ENCODE measurements around the gene XPA.
A peak's percentile ranks its signal among the peaks of the same experiment; 100 is the strongest.

Gene XPA

DNA sequence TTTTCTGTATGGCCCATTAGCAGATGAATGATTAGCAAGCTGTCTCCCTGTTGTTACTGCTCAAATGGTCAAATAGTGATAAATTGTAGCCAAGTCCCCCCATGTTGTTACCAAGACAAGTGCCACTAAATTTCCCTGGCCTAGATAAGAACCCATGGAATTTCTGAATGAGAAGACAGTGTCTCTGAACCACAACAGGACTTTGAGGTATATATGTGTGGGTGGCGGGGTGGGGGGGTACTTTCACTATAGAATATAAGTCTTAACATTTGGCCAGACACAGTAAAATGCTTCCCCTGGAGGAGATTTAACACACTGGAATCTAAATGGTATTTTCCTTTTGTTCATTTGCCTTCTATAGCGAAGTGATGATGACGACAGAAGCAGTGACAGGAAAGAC lies 28.7 kb downstream of the XPA start:
- intact Hi-C loops (cut with DNase I), result no loop called here

GRCh38 chr9:97666907-97667686 lies 30.0 kb downstream of the XPA start:
- intact Hi-C loops (cut with DNase I), result no loop called here
- DNase-seq, result no peak

More for the DNA sequence above, 28.7 kb downstream of the XPA start:
- no peak for DNase-seq

- no peak for DNase-seq
- intact Hi-C loops (cut with DNase I), result no loop called here
Measured at GRCh38 chr9:97665742-97666141, 31.4 kb downstream of the XPA start.

- no peak for DNase-seq
- intact Hi-C loops (cut with DNase I), result no loop called here
Measured at GRCh38 chr9:97660847-97661246, 36.3 kb downstream of the XPA start.

- peak in 1 of 42 donors; percentile 37 for DNase-seq
- intact Hi-C loops (cut with DNase I), result no loop called here
Measured at GRCh38 chr9:97660340-97660739, 36.8 kb downstream of the XPA start.

DNA sequence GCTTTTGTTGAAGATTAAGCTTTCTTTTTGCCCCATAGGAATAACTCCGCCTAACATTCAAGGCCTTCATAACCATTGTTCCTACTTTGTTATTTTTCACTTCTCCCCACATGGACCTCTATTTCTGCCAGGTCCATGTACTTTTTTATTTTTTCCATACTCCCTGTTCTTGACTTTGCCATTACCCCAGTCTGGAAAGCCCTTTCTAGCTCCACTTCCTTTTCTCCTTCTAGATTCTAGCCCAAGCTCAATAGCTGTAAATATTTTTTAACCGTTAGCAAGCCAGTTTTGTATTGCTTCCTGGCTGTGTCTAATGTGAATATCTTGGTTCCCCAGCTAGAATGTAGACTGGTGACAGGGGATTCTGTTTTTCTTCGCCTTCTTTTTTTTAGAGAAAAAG lies 37.4 kb downstream of the XPA start:
- no peak for DNase-seq
- intact Hi-C loops (cut with DNase I), result no loop called here

- DNase-seq, result no peak
- intact Hi-C loops (cut with DNase I), result no loop called here
Measured at GRCh38 chr9:97658707-97659106, 38.4 kb downstream of the XPA start.

DNA sequence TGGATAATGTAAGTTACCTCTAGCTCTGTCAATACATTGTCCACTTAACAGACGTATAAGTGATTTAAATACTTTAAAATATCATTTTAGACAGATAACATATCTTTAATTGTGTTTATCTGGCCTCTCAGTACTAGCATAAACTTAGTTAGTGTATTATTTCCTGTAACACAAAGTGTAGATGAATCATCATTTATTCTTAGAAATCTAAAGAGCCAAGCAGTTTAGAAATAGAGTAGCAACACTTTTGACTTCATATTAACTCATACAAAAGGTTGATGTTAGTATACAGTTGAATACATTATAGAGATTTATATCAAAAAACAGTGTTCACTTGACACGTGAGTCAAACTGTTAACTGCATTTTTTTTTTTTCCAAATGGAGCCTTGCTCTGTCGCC lies 45.5 kb downstream of the XPA start:
- no peak for DNase-seq
- intact Hi-C loops (cut with DNase I), result no loop called here

DNA sequence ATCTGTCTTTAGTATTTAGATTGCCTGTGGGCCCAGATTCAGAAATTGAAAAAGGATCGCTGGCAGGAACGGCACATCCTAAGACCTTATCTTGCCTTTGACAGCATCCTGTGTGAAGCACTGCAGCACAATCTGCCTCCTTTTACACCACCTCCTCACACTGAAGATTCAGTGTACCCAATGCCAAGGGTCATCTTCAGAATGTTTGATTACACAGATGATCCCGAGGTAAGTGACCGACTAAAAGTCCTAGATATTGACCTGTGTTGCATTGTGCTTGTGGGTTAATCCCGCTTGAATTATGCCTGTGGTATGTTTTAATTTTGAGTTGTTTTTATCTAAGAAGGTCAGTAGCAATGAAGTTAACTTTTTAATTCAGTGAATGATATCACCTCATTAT lies 49.1 kb downstream of the XPA start:
- intact Hi-C loops (cut with DNase I), result no loop called here
- no peak for DNase-seq

- intact Hi-C loops (cut with DNase I), result no loop called here
- no peak for DNase-seq
Measured at GRCh38 chr9:97645720-97646119, 51.4 kb downstream of the XPA start.

DNA sequence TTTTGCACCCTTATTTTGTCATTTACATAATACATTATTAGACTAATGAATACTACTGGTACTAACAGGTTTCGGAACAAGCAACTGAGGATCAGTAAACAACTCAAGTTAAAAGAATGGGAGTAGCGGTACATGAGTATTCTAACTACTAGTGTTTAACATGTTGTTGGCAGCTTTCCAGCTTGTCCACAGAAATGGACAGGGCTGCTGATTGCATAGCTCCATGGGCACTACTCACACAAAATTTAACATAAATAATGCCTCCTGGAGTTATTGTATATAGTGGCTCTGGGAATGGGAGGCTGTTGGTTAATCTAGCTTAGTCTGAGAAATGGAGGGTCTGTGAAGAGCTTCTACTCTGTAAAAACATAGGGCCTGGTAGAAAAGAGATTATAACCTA lies 56.8 kb downstream of the XPA start:
- intact Hi-C loops (cut with DNase I), result no loop called here
- DNase-seq, result no peak

DNA sequence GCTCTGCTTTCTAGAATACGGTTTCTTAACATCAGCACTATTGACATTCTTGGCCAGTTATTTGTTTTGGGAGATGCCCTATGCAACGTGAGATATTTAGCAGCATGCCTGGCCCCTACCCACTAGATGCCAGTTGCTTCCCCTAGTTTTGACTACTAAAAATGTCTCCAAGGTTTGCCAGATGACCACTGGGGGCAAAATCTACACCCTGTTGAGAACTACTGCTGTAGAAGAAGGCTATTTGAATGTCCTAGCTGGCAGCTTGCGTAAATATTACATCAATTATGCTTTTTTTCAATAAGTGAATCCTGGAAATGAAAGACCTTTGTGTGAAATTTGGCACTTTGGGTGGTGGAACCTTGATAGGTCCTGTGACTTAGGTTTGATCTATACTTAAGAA lies 58.5 kb downstream of the XPA start:
- intact Hi-C loops (cut with DNase I), result loop anchor here (10.0 kb wide), 2 partner anchors 56 to 276 kb away; partner anchors contain the start of gene XPA

GRCh38 chr9:97636903-97637302 lies 60.2 kb downstream of the XPA start:
- intact Hi-C loops (cut with DNase I), result loop anchor here (10.0 kb wide), 2 partner anchors 58 to 278 kb away; partner anchors contain the start of gene XPA
- no peak for DNase-seq

More for the DNA sequence above, 58.5 kb downstream of the XPA start:
- no peak for DNase-seq

DNA sequence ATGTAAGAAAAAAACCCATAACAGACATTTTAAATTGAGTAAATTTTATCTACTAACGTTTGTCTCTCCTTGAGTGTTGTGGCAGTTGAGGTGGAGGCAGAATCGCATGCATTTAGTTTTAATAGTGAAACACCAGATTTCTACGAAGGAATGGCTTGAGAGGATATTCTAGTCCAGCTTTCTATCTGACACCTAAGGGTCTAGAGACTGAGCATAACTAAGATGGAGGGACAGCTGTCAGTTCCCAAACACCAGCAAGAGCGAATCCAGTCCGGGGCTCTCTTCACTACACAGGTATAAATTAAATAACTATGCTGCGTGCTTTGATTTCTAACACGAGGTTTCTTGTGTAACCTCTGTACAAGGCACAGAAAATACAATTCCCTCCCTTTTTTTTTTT lies 62.1 kb downstream of the XPA start:
- intact Hi-C loops (cut with DNase I), result loop anchor here (10.0 kb wide), 2 partner anchors 60 to 280 kb away; partner anchors contain the start of gene XPA

DNA sequence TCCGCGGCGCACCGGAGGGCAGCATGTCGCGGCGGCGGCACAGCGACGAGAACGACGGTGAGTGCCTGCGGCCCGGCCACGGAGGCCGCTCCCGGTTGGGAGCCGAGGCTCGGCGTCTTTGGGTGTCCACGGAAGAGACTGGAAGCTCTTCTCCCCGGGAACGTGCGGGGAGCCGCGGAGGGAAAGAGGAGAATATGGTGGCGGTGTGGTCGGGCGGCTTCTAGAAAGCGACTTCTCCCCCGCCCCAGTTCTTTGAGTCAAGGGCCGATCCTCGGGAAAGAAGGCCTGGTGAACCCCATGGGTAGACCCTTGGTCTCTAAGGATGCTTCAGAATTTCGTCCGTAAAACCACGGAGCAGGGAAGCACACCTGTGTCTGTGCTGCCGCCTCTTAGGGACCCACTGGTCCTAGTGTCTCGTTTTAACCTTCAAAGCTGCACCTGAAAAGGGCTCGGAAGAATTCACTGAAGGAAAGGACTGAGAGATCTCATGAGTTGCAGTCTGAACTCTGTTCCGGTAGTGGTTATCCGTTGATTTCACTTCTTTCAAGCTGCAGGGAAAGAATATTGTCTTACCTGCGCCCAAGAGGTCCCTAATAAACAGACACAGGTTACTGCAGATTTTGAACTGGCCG lies 63.2 kb downstream of the XPA start:
- DNase-seq, result peak in 1 of 42 donors; percentile 4
- intact Hi-C loops (cut with DNase I), result loop anchor here (10.0 kb wide), 2 partner anchors 61 to 281 kb away; partner anchors contain the start of gene XPA

More for the DNA sequence above, 62.1 kb downstream of the XPA start:
- DNase-seq, result no peak

DNA sequence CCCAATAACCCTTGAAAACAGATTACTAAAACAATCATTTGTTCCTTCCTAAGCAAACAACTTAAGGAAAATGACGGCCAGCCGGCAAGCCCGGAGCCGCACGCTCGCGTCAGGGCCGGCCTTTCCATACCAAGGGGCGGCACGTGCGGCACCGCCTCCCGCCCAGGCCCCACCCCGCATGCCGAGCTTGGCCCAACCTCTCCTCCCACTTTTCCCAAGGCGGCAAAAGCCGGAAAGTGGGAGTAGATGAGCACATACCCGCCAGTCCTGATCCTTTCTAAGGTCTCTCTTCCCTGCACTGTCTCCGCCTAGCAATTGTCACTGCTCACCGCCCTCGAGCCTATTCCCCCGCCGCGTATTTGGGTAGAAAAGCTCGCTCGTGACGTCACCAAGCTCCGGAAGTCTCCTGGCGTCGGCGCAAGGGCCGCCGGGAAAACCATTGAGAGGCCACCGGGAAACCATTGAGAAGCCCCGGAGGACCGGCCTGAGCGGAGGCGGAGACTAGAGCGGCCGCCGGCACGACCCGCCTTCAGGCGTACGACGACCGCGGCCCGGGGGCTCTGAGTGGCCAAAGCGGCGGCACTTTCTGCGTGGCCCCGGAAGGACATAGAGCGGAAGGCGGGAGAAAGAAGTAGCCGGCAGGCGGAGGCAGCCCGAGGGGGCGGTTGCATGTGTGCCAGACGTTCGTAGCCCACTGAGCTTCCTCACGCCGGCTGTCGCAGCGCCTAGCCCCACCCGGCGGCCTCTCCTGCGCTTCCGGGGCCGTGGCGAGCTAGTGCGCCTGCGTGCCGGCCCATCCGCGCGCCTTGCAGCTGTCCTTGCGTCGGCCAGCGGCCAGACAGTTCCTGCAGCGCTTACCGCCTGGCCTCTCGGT lies 63.9 kb downstream of the XPA start, which contains the start of the genes NCBP1 and TSTD2:
TSS of gene NCBP1 (plus strand) at position 837 of the 874 bp plus-strand sequence. CDS start 61 bp downstream, outside the sequence.
TSS of gene TSTD2 (minus strand) at position 384 of the 874 bp plus-strand sequence. CDS start 5,806 bp downstream, outside the sequence.
- intact Hi-C loops (cut with DNase I), result loop anchor here (10.0 kb wide), 2 partner anchors 62 to 282 kb away; partner anchors contain the start of gene XPA

GRCh38 chr9:97632248-97632984 lies 64.7 kb downstream of the XPA start:
- intact Hi-C loops (cut with DNase I), result loop anchor here (10.0 kb wide), 2 partner anchors 62 to 282 kb away; partner anchors contain the start of gene XPA
- DNase-seq, result peak in 36 of 42 donors; percentile 6 to 65 (median 36)

More for the DNA sequence above, 63.9 kb downstream of the XPA start, which contains the start of the genes NCBP1 and TSTD2:
- DNase-seq, result peak; percentile 93 to 98 (median 97)

DNA sequence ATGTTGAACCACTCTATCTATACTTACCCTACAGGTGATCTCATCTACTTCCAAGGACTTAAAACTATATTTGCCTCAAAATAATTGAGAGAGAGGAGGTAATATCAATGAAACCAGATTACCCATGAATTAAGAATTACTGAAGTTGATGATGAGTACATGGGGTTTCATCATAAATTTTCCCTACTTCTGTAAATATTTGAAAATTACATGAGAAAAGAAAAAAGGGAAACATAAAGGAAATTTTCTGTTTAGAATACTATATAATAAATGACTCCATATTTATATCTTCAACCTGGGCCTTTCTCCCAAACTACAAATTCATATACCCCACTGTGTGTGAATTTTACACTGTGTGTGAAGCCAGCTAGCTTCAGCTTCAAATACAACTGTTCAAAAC lies 66.5 kb downstream of the XPA start:
- intact Hi-C loops (cut with DNase I), result loop anchor here (10.0 kb wide), 2 partner anchors 64 to 284 kb away; partner anchors contain the start of gene XPA
- DNase-seq, result no peak

All from head of caudate nucleus (tissue), 42 donors.